ENCODE data around the gene SESN1.

The SESN1 gene

DNA sequence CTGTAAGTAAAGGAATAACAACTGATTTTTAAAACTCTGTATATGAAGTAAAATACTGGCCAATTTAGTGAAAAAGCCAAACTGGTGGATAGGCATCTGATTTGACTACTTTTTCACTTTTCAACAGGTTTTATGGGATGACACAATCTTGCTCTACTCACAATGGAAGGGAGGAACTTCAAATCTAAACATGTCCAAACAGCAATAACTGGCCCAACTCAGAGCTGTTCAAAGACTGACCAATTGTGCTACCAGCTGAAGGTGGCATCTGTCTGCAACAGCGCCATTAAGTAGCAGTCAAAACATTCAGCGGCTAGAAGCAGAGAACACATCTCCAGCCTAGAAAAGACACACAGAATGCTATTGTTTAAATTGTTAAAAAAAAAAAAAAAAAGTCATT lies 44.6 kb downstream of the SESN1 start:
- no peak overlapping the region for H2AFZ ChIP-seq (ENCODE audit: low read depth, low read length)
- no peak for ATAC-seq (ENCODE audit: insufficient read depth, low read depth)
- no peaks in the 10 kb centered on the region for H4K20me1 ChIP-seq (ENCODE audit: insufficient read depth, low read length)

DNA sequence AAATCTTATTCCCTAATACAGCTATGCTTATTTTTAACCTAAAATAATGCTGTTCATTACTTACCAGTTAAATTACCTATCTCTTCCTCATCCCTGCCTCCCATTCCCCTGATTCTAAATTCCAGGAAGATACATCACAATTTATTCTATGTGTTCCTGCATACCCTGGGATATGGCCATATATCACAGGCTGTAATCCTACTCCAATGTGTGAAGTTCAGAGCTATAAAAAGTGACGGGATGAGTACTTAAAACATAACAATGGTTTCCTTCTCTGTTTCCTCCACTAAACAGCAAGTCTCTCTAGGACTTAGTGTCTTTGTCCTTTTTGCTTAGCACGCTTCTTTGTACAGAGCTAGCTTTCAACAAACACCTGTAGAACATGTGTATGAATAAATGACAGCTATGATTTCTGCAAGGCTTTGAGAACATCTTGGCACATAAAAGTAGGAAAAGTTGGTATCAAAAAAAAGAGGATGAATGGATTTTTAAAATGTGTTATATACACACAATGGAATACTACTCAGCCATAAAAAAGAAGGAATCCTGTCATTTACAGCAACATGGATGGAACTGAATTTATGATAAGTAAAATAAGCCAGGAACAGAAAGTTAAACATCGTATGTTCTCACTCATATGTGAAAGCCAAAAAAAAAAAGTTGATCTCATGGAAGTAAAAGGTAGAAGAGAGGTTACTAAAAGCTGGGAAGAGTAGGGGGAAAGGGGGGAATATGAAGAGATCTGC lies 45.8 kb downstream of the SESN1 start:
- Histone ChIP-seq H3K79me2 (ENCODE audit: insufficient read depth, low read length) (no peaks in the 10 kb centered on the region), H3K27me3 (ENCODE audit: insufficient read depth, low read length, poor library complexity) (no peaks in the 10 kb centered on the region), H3K9ac (ENCODE audit: low read depth, low read length) (no peak overlapping the region), H3K9me3 (ENCODE audit: insufficient read depth, low read length, severe bottlenecking) (no peaks in the 10 kb centered on the region), H3K4me3 (ENCODE audit: low read depth in 1 of 2, low read length in 2 of 2) (no peak overlapping the region), H3K36me3 (ENCODE audit: insufficient read depth, low read length) (no peaks in the 10 kb centered on the region), H4K20me1 (ENCODE audit: insufficient read depth, low read length) (no peaks in the 10 kb centered on the region), H2AFZ (ENCODE audit: low read depth, low read length) (no peak overlapping the region), H3K4me1 (ENCODE audit: insufficient read depth, low read length) (no peaks in the 10 kb centered on the region), H3K4me2 (ENCODE audit: insufficient read depth, low read length) (no peak overlapping the region), H3K27ac (ENCODE audit: low read length) (no peak overlapping the region)
- DNase-seq (no peak), ATAC-seq (ENCODE audit: insufficient read depth, low read depth) (no peak)
- TF ChIP-seq EZH2 (IDR thresholded peaks at IDR 0.05; ENCODE audit: borderline replicate concordance, low read depth, low read length, severe bottlenecking) = no peak

More for the DNA sequence above, 44.6 kb downstream of the SESN1 start:
- Histone ChIP-seq H3K4me3 (ENCODE audit: low read depth in 1 of 2, low read length in 2 of 2) (no peak overlapping the region), H3K4me2 (ENCODE audit: insufficient read depth, low read length) (no peak overlapping the region), H3K9ac (ENCODE audit: low read depth, low read length) (no peak overlapping the region), H3K27me3 (ENCODE audit: insufficient read depth, low read length, poor library complexity) (no peaks in the 10 kb centered on the region), H3K79me2 (ENCODE audit: insufficient read depth, low read length) (no peaks in the 10 kb centered on the region), H3K27ac (ENCODE audit: low read length) (no peak overlapping the region), H3K4me1 (ENCODE audit: insufficient read depth, low read length) (no peaks in the 10 kb centered on the region), H3K36me3 (ENCODE audit: insufficient read depth, low read length) (no peaks in the 10 kb centered on the region), H3K9me3 (ENCODE audit: insufficient read depth, low read length, severe bottlenecking) (no peaks in the 10 kb centered on the region)
- DNase-seq = no peak
- TF ChIP-seq, protein P1, sequence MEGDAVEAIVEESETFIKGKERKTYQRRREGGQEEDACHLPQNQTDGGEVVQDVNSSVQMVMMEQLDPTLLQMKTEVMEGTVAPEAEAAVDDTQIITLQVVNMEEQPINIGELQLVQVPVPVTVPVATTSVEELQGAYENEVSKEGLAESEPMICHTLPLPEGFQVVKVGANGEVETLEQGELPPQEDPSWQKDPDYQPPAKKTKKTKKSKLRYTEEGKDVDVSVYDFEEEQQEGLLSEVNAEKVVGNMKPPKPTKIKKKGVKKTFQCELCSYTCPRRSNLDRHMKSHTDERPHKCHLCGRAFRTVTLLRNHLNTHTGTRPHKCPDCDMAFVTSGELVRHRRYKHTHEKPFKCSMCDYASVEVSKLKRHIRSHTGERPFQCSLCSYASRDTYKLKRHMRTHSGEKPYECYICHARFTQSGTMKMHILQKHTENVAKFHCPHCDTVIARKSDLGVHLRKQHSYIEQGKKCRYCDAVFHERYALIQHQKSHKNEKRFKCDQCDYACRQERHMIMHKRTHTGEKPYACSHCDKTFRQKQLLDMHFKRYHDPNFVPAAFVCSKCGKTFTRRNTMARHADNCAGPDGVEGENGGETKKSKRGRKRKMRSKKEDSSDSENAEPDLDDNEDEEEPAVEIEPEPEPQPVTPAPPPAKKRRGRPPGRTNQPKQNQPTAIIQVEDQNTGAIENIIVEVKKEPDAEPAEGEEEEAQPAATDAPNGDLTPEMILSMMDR (IDR thresholded peaks at IDR 0.05; ENCODE audit: borderline replicate concordance, extremely low read depth, low read length, poor library complexity, severe bottlenecking) = no peak
- no peak for TF ChIP-seq EZH2 (IDR thresholded peaks at IDR 0.05; ENCODE audit: borderline replicate concordance, low read depth, low read length, severe bottlenecking)

DNA sequence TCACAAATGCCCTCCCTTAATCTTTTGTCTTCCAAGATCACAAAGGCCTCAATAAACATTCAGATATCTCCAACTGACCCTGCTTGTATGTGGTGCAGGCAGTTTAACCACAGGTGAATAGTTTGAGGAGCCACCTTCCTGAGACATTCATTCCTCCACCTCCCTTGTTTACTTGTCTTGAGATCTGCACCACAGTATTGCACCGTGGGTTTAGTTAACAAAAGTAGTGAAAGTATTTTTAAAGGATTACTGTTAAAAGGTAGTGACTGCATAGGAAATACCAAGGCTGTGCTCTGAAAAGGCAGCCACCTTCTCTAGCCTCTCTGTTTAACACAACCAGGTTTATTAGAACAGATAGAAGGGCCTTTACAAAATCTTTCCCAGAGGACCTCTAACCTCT lies 46.5 kb downstream of the SESN1 start:
- Histone ChIP-seq H3K9me3 (ENCODE audit: insufficient read depth, low read length, severe bottlenecking) (no peaks in the 10 kb centered on the region), H3K79me2 (ENCODE audit: insufficient read depth, low read length) (no peaks in the 10 kb centered on the region), H3K27ac (ENCODE audit: low read length) (no peak overlapping the region), H3K27me3 (ENCODE audit: insufficient read depth, low read length, poor library complexity) (no peaks in the 10 kb centered on the region), H3K4me2 (ENCODE audit: insufficient read depth, low read length) (no peak overlapping the region), H3K36me3 (ENCODE audit: insufficient read depth, low read length) (no peaks in the 10 kb centered on the region), H3K9ac (ENCODE audit: low read depth, low read length) (no peak overlapping the region), H2AFZ (ENCODE audit: low read depth, low read length) (no peak overlapping the region), H3K4me1 (ENCODE audit: insufficient read depth, low read length) (no peaks in the 10 kb centered on the region), H4K20me1 (ENCODE audit: insufficient read depth, low read length) (no peaks in the 10 kb centered on the region), H3K4me3 (ENCODE audit: low read depth in 1 of 2, low read length in 2 of 2) (no peak overlapping the region)
- no peak for ATAC-seq (ENCODE audit: insufficient read depth, low read depth)
- no peak for TF ChIP-seq EZH2 (IDR thresholded peaks at IDR 0.05; ENCODE audit: borderline replicate concordance, low read depth, low read length, severe bottlenecking)
- TF ChIP-seq, protein P1 (IDR thresholded peaks at IDR 0.05; ENCODE audit: borderline replicate concordance, extremely low read depth, low read length, poor library complexity, severe bottlenecking) = no peak
- DNase-seq = no peak

DNA sequence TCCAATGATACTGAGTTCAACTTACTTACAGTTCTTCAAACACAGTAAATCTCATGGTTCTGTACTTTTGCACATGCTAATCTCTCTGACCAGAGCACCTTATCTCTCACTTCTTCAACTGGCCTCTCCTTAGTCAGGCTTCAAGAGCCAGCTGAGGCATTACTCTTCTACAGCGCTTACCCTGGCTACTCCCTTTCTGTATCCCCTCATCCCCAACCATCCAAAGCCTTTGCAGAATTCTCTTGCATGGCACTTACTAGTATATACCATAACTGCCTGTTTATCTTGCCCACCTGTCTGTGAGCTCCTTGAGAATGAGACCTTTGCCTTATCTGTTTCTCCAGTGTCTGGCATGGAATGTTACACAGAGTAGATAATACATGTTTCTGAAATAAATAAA lies 49.2 kb downstream of the SESN1 start:
- TF ChIP-seq EZH2 (IDR thresholded peaks at IDR 0.05; ENCODE audit: borderline replicate concordance, low read depth, low read length, severe bottlenecking) = no peak
- TF ChIP-seq, protein P1 (IDR thresholded peaks at IDR 0.05; ENCODE audit: borderline replicate concordance, extremely low read depth, low read length, poor library complexity, severe bottlenecking) = no peak
- Histone ChIP-seq H3K4me3 (ENCODE audit: low read depth in 1 of 2, low read length in 2 of 2) (no peak overlapping the region), H3K36me3 (ENCODE audit: insufficient read depth, low read length) (no peaks in the 10 kb centered on the region), H3K79me2 (ENCODE audit: insufficient read depth, low read length) (no peaks in the 10 kb centered on the region), H2AFZ (ENCODE audit: low read depth, low read length) (no peak overlapping the region), H3K4me1 (ENCODE audit: insufficient read depth, low read length) (no peaks in the 10 kb centered on the region), H3K9ac (ENCODE audit: low read depth, low read length) (no peak overlapping the region), H3K9me3 (ENCODE audit: insufficient read depth, low read length, severe bottlenecking) (no peaks in the 10 kb centered on the region), H3K27me3 (ENCODE audit: insufficient read depth, low read length, poor library complexity) (no peaks in the 10 kb centered on the region), H3K27ac (ENCODE audit: low read length) (no peak overlapping the region), H4K20me1 (ENCODE audit: insufficient read depth, low read length) (no peaks in the 10 kb centered on the region), H3K4me2 (ENCODE audit: insufficient read depth, low read length) (no peak overlapping the region)
- ATAC-seq (ENCODE audit: insufficient read depth, low read depth) (no peak), DNase-seq (no peak)

Measured in DND-41 (cell line).